ENCODE data around the gene TMEFF2. TPM values are rescaled to one million over a fixed set of nuclear protein-coding genes. Genes with fewer than 3 reads are reported as not detected.
"Not testable (repeated sequence)": the region's sequence is repeated elsewhere in the genome, so short reads cannot be mapped to it uniquely, and the experiment has no call there.

The TMEFF2 gene
- total RNA-seq, 1 donor from 2014 or later: not detected

- DNase-seq: no peak
- no peaks in the 10 kb centered on the region for H3K36me3 ChIP-seq
- intact Hi-C loops (cut with DNase I): no loop called here
- no peak overlapping the region for H3K27ac ChIP-seq
- H3K27me3 ChIP-seq: no peaks in the 10 kb centered on the region
- no peaks in the 10 kb centered on the region for H3K9me3 ChIP-seq
- peaks cover 31% of the 10 kb centered on the region for H3K4me1 ChIP-seq
- ATAC-seq: no peak
- no peak overlapping the region for H3K4me3 ChIP-seq
- TF ChIP-seq CTCF (IDR thresholded peaks at IDR 0.05): no peak
These were observed 48.4 kb downstream of the TMEFF2 start for GRCh38 chr2:192146069-192147015.

GRCh38 chr2:192145496-192145895 lies 49.2 kb downstream of the TMEFF2 start:
- Histone ChIP-seq H3K27me3 (no peaks in the 10 kb centered on the region), H3K4me1 (peaks cover 31% of the 10 kb centered on the region), H3K4me3 (no peak overlapping the region), H3K27ac (no peak overlapping the region), H3K9me3 (no peaks in the 10 kb centered on the region), H3K36me3 (no peaks in the 10 kb centered on the region)
- DNase-seq: no peak
- ATAC-seq: no peak
- intact Hi-C loops (cut with DNase I): no loop called here
- no peak for TF ChIP-seq CTCF (IDR thresholded peaks at IDR 0.05)

- Histone ChIP-seq H3K4me3 (no peak overlapping the region), H3K27ac (no peak overlapping the region), H3K4me1 (no peaks in the 10 kb centered on the region), H3K27me3 (no peaks in the 10 kb centered on the region), H3K9me3 (no peaks in the 10 kb centered on the region), H3K36me3 (no peaks in the 10 kb centered on the region)
- TF ChIP-seq CTCF (IDR thresholded peaks at IDR 0.05): no peak
- ATAC-seq (no peak), DNase-seq (no peak)
- intact Hi-C loops (cut with DNase I): no loop called here
These were observed 54.4 kb downstream of the TMEFF2 start for GRCh38 chr2:192140236-192140839.

GRCh38 chr2:192139813-192140212 lies 54.9 kb downstream of the TMEFF2 start:
- no peak for TF ChIP-seq CTCF (IDR thresholded peaks at IDR 0.05)
- Histone ChIP-seq H3K4me3 (no peak overlapping the region), H3K27ac (no peak overlapping the region), H3K9me3 (no peaks in the 10 kb centered on the region), H3K36me3 (no peaks in the 10 kb centered on the region), H3K4me1 (no peaks in the 10 kb centered on the region), H3K27me3 (no peaks in the 10 kb centered on the region)
- no peak for ATAC-seq
- no peak for DNase-seq
- intact Hi-C loops (cut with DNase I): no loop called here

GRCh38 chr2:192137451-192137850 lies 57.3 kb downstream of the TMEFF2 start:
- Histone ChIP-seq H3K27ac (no peak overlapping the region), H3K36me3 (no peaks in the 10 kb centered on the region), H3K27me3 (no peaks in the 10 kb centered on the region), H3K4me1 (no peaks in the 10 kb centered on the region), H3K9me3 (no peaks in the 10 kb centered on the region), H3K4me3 (no peak overlapping the region)
- intact Hi-C loops (cut with DNase I): no loop called here
- DNase-seq (no peak), ATAC-seq (no peak)
- TF ChIP-seq CTCF (IDR thresholded peaks at IDR 0.05): no peak

- intact Hi-C loops (cut with DNase I); H3K36me3 ChIP-seq: not testable (repeated sequence)
These were observed 62.1 kb downstream of the TMEFF2 start for GRCh38 chr2:192132604-192133003.

GRCh38 chr2:192130312-192130711 lies 64.4 kb downstream of the TMEFF2 start:
- not testable (repeated sequence) for H3K27me3 ChIP-seq

More at GRCh38 chr2:192132604-192133003, 62.1 kb downstream of the TMEFF2 start:
- not testable (repeated sequence) for H3K4me1 ChIP-seq, H3K4me3 ChIP-seq, H3K9me3 ChIP-seq, H3K27me3 ChIP-seq, H3K27ac ChIP-seq, ATAC-seq, DNase-seq

More at GRCh38 chr2:192130312-192130711, 64.4 kb downstream of the TMEFF2 start:
- H3K9me3 ChIP-seq; ATAC-seq; H3K4me3 ChIP-seq; intact Hi-C loops (cut with DNase I); H3K27ac ChIP-seq; H3K36me3 ChIP-seq; DNase-seq; H3K4me1 ChIP-seq: not testable (repeated sequence)
